ENCODE data around the gene ZNF420. TPM values are rescaled to one million over a fixed set of nuclear protein-coding genes. Genes with fewer than 3 reads are reported as not detected.

ZNF420 gene
- total RNA-seq, 1 donor from 2014 or later, result 9.7 TPM

DNA sequence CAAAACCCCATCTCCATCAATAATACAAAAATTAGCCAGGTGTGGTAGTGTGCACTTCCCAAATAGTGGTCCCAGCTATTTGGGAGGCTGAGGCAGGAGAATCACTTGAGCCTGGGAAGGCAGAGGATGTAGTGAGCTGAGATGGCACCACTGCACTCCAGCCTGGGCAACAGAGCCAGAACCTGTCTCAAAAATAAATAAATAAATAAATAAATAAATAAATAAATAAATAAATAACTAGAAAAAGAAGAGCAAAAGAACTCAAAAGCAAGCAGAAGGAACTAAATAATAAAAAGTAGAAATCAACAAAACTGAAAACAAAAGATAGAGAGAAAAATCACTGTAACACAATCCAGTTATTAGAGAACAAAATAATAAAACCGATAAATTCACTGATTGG is 81.9 kb downstream of the ZNF420 start:
- no peak for DNase-seq

DNA sequence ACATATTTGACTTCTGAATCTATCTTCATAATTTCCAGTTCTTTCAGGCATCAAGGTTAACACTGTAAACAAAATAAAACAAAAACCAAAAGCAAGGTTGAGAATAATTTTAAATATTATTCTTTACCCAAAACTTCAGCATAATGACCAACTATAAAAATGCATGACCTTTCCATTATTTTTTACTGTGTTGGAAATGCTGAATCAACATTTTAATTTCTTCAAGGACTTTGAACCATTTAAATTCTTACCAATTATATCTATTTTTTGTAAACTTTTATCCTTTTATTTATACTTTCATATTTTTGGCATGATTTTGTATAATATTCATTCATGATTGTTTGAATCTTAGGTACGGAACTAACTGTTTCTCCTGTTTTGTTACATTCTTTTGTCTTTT is 87.4 kb downstream of the ZNF420 start:
- no peak for DNase-seq

DNA sequence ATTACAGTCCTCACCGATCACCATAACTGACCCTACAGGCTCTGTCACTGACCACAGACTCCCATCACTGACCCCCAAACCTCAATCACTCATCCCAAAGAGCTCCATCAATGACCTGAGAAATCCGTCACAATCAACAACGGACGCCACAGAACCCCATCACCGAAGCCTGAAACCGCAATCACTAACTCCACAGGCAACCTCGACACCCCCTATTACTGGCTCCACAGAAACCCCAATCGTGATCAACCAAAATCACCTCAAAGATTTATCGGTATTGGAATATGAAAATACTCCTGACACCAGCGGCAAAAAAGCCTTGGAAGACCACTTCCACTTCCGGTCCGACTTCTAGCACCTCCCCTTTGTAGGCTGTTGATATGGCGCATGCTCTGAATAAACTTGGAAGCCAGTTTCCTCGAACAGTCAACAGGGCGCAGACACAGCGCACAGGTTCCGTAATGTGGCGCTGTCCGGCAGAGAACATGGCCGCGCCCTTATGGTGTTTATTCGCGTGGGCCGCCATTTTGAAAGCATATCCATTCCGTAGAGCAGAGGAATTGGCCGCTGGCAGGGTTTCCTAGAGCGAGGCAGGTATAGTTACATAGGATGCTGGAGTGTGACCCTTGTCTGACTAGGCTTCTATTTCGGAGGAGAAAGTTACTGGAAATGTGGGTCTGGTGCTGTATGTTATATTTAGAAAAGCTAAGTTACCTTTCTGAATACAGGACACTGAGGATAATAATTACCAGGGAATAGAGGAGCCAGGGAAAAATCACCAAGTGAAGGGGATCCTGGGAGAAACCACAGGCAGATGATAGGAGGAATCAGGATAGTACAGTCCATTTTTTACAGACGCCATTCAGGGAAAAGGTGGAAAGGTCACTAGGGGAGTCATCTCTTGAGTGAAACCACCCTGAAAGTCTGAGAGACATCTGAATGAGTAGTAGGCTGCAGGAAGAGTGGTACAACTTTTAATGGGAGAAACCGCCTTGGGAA is 94.4 kb downstream of the ZNF420 start, which contains the start of gene ZNF585A:
Gene ZNF585A (minus strand): TSS at position 328 of the 999 bp plus-strand sequence. CDS start 2,785 bp downstream, outside the sequence.
- peak; percentile 98 for DNase-seq

Other genes starting within 250 kb of the ZNF420 start
- gene ZNF790, start 240.0 kb upstream of the ZNF420 start, total RNA-seq, result 11.9 and 12.1 TPM in 2 replicates
- 4.0 and 7.7 TPM in 2 replicates for gene ZNF345, start 227.6 kb upstream of the ZNF420 start, total RNA-seq
- 2.0 and 3.7 TPM in 2 replicates for gene ZNF829, start 162.1 kb upstream of the ZNF420 start, total RNA-seq
- 6.6 and 7.3 TPM in 2 replicates for gene ZNF568, start 162.1 kb upstream of the ZNF420 start, total RNA-seq
- gene ZNF585A, start 94.3 kb downstream of the ZNF420 start, total RNA-seq, result 4.3 and 7.5 TPM in 2 replicates
- 13.3 and 15.1 TPM in 2 replicates for gene ZNF585B, start 132.1 kb downstream of the ZNF420 start, total RNA-seq
- gene ZNF383, start 139.8 kb downstream of the ZNF420 start, total RNA-seq, result 5.2 and 5.6 TPM in 2 replicates